HAP-1 (cell line): ENCODE measurements around the gene ZNF718.
"Not testable (repeated sequence)": the region's sequence is repeated elsewhere in the genome, so short reads cannot be mapped to it uniquely, and the experiment has no call there.

Experiments used
- DNase-seq, 2 experiments: peaks; one replicate each; pipeline ENCODE4 v3.0.0-alpha.2; 2016 to 2020; ENCODE audit warnings: low spot score in 2 of 2
- H3K27me3 ChIP-seq: fragments of 250-450 bp; sonication (Bioruptor Pico); 2 replicates; pipeline ENCODE4 v1.5.1; 2020; ENCODE audit warnings: low read depth, mild to moderate bottlenecking, moderate library complexity
- H3K36me3 ChIP-seq: fragments of 250-450 bp; sonication (Bioruptor Pico); replicated peaks from 2 replicates; pipeline ENCODE4 v1.5.1; 2020; ENCODE audit warnings: mild to moderate bottlenecking
- H3K4me1 ChIP-seq: fragments of 250-450 bp; sonication (Bioruptor Pico); 2 replicates; pipeline ENCODE4 v1.5.1; 2020; ENCODE audit warnings: mild to moderate bottlenecking
- H3K4me3 ChIP-seq: fragments of 250-450 bp; sonication (Bioruptor Pico); 2 replicates; pipeline ENCODE4 v1.5.1; 2020; ENCODE audit warnings: mild to moderate bottlenecking, moderate library complexity
- H3K9me3 ChIP-seq: fragments of 250-450 bp; sonication (Bioruptor Pico); 2 replicates; pipeline ENCODE4 v1.5.1; 2020; ENCODE audit warnings: mild to moderate bottlenecking, moderate library complexity
- in situ Hi-C: fragments of 300-500 bp; cut with MboI; formaldehyde crosslinking; loops from 3 replicates; pipeline ENCODE4 v1.14.3; 2020; ENCODE audit warnings: low sequenced_read_pairs, inconsistent platforms, mixed read lengths

The ZNF718 gene

DNA sequence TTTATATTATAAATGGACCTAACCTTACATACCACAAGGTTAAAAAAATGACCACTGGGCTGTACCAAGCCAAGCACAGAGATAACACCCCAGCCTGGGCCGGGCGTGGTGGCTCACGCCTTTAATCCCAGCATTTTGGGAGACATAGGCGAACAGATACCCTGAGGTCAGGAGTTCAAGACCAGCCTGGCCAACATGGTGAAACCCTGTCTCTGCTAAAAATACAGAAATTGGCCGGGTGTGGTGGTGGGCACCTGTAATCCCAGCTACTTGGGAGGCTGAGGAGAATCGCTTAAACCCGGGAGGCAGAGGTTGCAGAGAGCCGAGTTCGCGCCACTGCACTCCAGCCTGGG lies 403 bp upstream of the ZNF718 start:
- H3K27me3 ChIP-seq, H3K4me1 ChIP-seq, DNase-seq, H3K9me3 ChIP-seq, in situ Hi-C loops: not testable (repeated sequence)
- peaks cover 18% of the 10 kb centered on the region; the same call in 1 of the 2 replicates for H3K36me3 ChIP-seq
- H3K4me3 ChIP-seq, result peak overlapping the region; percentile 68

DNA sequence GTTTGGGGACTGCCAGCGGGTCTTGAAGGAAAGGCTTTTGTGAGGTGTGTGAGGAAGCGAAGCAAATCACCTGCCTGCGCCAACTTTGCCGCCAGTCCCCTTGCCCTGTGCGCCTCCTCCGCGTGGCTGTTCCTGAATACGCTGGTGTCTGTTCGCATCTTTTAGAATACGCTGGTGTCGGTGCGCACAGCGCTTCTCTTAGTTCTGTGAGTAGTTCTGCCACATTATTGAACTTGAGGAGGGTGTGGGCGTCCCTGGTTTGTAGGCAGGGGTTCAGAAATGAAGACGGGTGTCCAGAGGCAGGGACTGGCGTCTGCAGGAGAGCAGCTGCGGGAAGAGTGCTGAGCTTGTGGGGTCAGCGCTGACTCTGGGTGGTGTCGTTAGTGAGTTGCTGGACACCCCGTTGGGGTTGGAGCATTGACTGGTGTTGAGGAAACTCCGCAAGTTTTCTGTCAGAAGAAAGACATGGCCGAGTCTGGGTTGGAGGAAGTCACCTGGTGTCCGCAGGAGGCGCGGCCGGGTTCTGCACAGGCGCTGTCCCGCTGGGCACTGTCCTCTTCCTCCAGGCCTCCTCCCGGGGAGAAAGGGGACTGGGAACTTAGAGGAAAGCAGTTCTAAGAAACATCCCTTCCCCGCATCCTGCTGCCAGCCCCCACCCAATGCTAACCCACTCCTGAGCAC lies 930 bp downstream of the ZNF718 start:
- Histone ChIP-seq H3K4me3 (peak overlapping the region; percentile 68), H3K27me3 (no peaks in the 10 kb centered on the region), H3K4me1 (no peaks in the 10 kb centered on the region), H3K36me3 (peaks cover 18% of the 10 kb centered on the region; the same call in 1 of the 2 replicates), H3K9me3 (peaks cover 5% of the 10 kb centered on the region)
- DNase-seq, result peak; percentile 33 to 62
- in situ Hi-C loops, result no loop called here

DNA sequence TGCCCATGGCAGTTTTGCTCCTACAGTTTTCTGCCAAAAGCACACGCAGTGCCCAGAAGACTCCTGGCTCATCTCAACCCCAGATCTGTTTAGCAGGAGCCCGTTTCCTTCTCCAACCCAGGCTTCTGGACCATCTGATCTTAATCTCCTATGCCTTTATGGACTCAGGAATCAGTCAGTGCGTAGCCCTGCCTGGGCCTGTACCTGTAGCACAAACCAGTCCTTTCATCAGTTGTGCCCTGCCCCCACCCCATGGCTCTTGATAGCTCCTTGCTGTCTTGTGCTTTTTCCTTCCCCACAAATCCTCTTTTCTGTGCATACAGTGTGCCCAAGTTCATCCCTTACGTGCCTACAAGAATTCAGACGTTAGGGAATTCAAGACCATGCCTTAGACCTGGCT lies 1.5 kb downstream of the ZNF718 start:
- DNase-seq, result peak in 1 of 2 experiments; percentile 20
- H3K36me3 ChIP-seq, result peaks cover 18% of the 10 kb centered on the region; the same call in 1 of the 2 replicates
- H3K9me3 ChIP-seq, result peaks cover 5% of the 10 kb centered on the region
- H3K4me1 ChIP-seq, result no peaks in the 10 kb centered on the region
- H3K4me3 ChIP-seq, result peak overlapping the region; percentile 68
- in situ Hi-C loops, result no loop called here
- H3K27me3 ChIP-seq, result no peaks in the 10 kb centered on the region

DNA sequence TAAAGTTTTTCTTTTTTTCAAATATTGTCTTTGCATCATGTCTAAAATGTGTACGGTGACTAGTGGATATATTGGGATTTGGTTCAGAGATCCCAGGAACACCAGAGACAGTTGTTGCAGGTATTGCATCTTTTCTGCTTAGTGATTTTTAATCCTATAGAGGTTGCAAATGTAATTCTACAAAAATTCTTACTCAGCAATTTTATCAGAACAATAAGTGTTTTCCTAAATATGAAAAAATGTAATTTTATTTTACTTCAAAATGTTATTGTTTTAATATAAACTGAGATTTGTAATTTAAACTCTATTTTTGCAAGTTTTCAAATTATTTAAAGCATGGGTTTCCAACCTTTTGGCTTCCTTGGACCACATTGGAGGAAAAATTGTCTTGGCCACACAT lies 8.2 kb downstream of the ZNF718 start:
- Histone ChIP-seq H3K36me3 (peaks cover 42% of the 10 kb centered on the region), H3K27me3 (no peaks in the 10 kb centered on the region), H3K4me3 (no peak overlapping the region), H3K4me1 (no peaks in the 10 kb centered on the region), H3K9me3 (peaks cover 10% of the 10 kb centered on the region; the same call in 1 of the 2 replicates)
- in situ Hi-C loops, result no loop called here
- no peak for DNase-seq

DNA sequence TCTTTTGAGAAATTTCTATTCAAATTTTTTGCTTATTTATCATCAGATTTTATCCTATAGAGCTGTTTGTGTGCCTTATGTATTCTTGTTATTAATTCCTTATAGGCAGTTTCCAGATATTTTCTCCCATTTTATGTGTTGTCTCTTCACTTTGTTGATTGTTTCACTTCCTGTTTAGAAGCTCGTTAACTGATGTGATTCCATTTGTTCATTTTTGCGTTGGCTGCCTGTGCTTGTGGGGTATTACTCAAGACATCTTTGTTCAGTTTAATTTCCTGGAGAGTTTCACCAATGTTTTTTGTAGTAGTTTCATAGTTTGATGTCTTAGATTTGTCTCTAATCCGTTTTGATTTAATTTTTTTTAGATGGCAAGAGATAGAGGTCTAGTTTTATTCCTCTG lies 14.6 kb downstream of the ZNF718 start:
- Histone ChIP-seq H3K27me3 (no peaks in the 10 kb centered on the region), H3K4me3 (no peak overlapping the region), H3K4me1 (no peaks in the 10 kb centered on the region), H3K36me3 (peaks cover 67% of the 10 kb centered on the region), H3K9me3 (peaks cover 33% of the 10 kb centered on the region)
- in situ Hi-C loops, result no loop called here
- no peak for DNase-seq

DNA sequence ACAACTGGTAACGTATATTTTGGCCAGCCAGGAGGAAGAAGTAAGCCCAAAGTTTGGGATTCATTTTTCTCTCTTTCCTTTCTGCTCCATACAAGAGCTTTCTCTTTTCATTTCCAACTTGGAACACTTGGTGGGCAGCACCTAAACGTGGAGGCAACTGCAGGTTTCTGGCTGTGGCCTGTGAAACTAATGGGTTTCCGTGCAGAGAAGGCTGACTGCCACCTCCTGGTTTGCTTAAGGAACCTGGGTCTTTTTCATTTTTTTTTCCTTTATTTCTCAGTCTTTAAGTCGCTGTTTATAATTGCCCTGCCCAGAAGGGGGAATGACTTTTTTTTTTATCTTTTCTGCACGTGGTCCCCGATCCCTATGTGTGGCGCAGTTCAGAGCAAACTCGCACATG lies 15.4 kb downstream of the ZNF718 start:
- no peak for DNase-seq
- peaks cover 59% of the 10 kb centered on the region for H3K36me3 ChIP-seq
- in situ Hi-C loops, result no loop called here
- no peaks in the 10 kb centered on the region for H3K27me3 ChIP-seq
- H3K4me1 ChIP-seq, result no peaks in the 10 kb centered on the region
- H3K4me3 ChIP-seq, result no peak overlapping the region
- H3K9me3 ChIP-seq, result peaks cover 29% of the 10 kb centered on the region

DNA sequence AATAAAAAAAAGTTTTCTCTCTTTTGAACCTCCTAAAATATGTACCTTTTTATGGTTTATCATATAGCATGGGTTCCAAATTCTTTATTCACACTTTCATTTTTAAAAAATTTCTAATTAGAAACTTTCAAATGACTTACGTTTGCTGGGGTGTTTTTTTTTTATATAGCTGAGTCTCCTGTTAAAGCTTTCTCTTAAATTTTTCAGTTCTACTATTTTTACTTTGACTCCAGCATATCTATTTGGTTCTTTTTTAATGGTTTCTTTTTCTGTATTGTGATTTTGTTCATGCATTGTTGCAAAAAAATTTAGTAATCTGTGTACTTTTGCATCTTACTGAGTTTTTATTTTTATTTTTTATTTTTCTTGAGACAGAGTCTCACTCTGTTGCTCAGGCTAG lies 22.3 kb downstream of the ZNF718 start:
- Histone ChIP-seq H3K4me3 (no peak overlapping the region), H3K36me3 (peaks cover 8% of the 10 kb centered on the region), H3K27me3 (no peaks in the 10 kb centered on the region), H3K9me3 (peaks cover 14% of the 10 kb centered on the region; the same call in 1 of the 2 replicates), H3K4me1 (no peaks in the 10 kb centered on the region)
- in situ Hi-C loops, result no loop called here
- no peak for DNase-seq

DNA sequence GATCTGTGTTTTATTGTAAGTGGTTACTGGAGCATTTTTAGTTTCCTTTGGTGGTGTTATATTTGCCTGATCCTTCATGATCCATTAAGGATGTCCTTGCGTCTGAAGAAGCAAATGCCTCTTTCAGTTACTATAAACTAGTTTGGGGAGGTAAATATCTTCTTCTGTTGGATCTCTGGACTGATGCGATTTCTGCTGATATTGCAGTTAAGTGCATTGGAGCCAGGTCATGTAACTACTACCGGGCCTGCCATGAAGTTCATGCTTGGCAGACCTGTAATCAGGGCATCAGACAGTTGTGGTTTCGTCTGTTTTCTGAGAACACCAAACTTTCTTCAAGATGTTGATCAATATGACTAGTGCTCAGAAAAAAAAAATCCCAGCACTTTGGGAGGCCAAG lies 22.9 kb downstream of the ZNF718 start:
- H3K4me1 ChIP-seq, result no peaks in the 10 kb centered on the region
- H3K27me3 ChIP-seq, result no peaks in the 10 kb centered on the region
- no peak overlapping the region for H3K4me3 ChIP-seq
- peaks cover 11% of the 10 kb centered on the region; the same call in 1 of the 2 replicates for H3K9me3 ChIP-seq
- no peak for DNase-seq
- in situ Hi-C loops, result no loop called here
- peaks cover 8% of the 10 kb centered on the region for H3K36me3 ChIP-seq

DNA sequence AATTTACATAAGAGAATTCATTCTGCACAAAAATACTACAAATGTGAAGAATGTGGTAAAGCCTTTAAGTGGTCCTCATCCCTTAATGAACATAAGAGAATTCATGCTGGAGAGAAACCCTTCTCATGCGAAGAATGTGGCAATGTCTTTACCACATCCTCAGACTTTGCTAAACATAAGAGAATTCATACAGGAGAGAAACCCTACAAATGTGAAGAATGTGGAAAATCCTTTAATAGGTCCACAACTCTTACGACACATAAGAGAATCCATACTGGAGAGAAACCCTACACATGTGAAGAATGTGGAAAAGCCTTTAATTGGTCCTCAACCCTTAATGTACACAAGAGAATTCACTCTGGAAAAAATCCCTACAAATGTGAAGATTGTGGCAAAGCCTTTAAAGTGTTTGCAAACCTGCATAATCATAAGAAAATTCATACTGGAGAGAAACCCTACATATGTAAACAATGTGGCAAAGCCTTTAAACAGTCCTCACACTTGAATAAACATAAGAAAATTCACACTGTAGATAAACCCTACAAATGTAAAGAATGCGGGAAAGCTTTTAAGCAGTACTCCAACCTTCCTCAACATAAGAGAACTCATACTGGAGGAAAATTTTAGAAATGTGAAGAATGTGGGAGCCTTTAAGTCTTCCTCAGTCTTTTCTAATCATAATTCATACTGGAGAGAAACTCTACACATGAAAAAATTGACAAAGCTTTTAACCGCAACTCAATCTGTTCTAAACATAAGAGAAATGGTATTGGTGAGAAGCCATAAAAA lies 37.4 kb downstream of the ZNF718 start:
- Histone ChIP-seq H3K4me3 (no peak overlapping the region), H3K36me3 (no peaks in the 10 kb centered on the region; the same call in 1 of the 2 replicates), H3K9me3 (peaks cover 32% of the 10 kb centered on the region), H3K27me3 (no peaks in the 10 kb centered on the region), H3K4me1 (no peaks in the 10 kb centered on the region)
- in situ Hi-C loops, result no loop called here
- DNase-seq, result no peak

DNA sequence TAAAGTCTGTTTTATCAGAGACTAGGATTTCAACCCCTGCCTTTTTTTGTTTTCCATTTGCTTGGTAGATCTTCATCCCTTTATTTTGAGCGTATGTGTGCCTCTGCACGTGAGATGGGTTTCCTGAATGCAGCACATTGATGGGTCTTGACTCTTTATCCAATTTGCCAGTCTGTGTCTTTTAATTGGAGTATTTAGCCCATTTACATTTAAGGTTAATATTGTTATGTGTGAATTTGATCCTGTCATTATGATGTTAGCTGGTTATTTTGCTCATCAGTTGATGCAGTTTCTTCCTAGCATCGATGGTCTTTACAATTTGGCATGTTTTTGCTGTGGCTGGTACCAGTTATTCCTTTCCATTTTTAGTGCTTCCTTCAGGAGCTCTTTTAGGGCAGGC lies 45.3 kb downstream of the ZNF718 start:
- H3K27me3 ChIP-seq, in situ Hi-C loops, H3K4me1 ChIP-seq, H3K4me3 ChIP-seq, DNase-seq, H3K36me3 ChIP-seq: not testable (repeated sequence)
- H3K9me3 ChIP-seq, result peaks cover 12% of the 10 kb centered on the region; the same call in 1 of the 2 replicates

DNA sequence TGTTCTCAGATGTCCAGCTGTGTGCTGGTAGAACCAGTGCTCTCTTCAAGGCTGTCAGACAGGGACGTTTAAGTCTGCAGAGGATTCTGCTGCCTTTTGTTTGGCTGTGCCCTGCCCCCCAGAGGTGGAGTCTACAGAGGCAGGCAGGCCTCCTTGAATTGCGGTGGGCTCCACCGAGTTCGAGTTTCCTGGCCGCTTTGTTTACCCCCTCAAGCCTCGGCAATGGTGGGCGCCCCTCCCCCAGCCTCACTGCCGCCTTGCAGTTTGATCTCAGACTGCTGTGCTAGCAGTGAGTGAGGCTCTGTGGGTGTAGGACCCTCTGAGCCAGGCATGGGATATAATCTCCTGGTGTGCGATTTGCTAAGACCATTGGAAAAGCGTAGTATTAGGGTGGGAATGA lies 47.0 kb downstream of the ZNF718 start:
- in situ Hi-C loops, H3K4me1 ChIP-seq, H3K27me3 ChIP-seq, H3K36me3 ChIP-seq, DNase-seq, H3K4me3 ChIP-seq: not testable (repeated sequence)
- H3K9me3 ChIP-seq, result peaks cover 12% of the 10 kb centered on the region; the same call in 1 of the 2 replicates

DNA sequence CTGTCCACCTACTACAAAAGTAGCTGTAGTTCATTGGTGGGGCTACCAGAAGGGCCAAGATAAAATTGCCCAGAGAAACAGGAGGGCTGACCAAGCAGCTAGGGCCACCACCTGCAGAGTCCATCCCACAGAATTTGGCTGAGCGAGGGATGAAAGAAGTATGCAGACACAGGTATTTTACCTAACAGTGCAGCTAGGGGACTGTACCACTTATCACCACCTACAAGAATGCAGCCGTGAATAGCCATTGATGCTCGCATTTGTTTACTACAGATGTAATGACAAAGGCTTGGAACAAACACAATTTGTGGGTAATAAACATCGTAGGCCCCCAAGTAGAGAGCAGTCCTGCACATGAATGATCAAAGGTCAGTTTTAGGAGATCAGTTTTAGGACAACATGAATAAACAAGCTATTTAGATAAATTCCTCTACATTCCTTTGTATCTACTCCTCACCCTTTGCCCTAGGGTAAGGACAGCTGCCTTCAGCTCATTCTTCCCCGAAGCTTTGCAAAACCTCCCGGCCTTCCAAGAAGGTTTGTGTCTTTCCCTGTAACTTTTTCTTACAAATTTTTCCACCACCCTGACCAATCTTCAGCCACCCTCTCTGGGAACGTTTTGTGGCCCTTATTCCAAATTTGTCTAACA lies 49.5 kb downstream of the ZNF718 start:
- in situ Hi-C loops, result no loop called here
- Histone ChIP-seq H3K27me3 (no peaks in the 10 kb centered on the region), H3K36me3 (no peaks in the 10 kb centered on the region), H3K4me3 (no peak overlapping the region), H3K9me3 (peaks cover 6% of the 10 kb centered on the region; the same call in 1 of the 2 replicates), H3K4me1 (no peaks in the 10 kb centered on the region)
- no peak for DNase-seq

DNA sequence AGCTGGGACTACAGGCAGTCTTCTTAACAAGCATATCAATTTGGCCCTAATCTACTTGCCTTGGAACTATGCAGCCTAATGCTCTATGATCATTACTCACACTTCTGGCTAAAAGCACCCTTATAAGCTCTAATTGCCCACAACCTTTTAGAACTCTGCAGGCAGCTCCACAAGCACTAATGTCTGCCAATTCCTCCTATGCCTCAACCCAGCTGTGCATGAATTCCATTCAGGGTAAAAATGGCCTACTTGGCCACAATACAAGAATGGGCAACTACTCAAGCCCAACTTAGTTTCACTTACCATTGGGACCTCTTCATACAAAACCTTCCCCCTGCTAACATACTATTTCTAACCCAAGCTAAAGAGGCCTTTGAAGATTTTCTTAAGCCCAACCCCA lies 51.7 kb downstream of the ZNF718 start:
- Histone ChIP-seq H3K9me3 (peaks cover 8% of the 10 kb centered on the region; the same call in 1 of the 2 replicates), H3K4me3 (no peak overlapping the region), H3K27me3 (no peaks in the 10 kb centered on the region), H3K36me3 (no peaks in the 10 kb centered on the region), H3K4me1 (no peaks in the 10 kb centered on the region)
- in situ Hi-C loops, result no loop called here
- no peak for DNase-seq

DNA sequence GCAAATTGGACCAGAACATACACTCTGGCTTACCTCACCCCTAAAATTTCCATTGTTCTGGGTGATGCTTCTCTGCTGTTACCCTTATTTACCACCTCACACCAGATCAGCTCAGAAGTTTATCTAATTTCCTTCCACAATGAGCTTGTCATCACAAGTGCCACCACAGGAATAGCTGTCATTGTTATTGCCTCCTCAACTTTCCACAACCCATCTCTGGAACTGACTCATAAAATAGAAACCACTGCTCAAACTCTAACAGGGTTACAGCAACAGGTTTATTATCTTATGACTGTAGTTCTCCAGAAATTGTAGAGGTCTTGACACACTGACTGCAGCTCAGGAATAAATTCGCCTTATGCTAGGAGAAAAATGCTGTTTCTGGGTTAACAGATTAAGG lies 52.7 kb downstream of the ZNF718 start:
- H3K4me3 ChIP-seq, result no peak overlapping the region
- in situ Hi-C loops, result no loop called here
- no peaks in the 10 kb centered on the region for H3K36me3 ChIP-seq
- no peak for DNase-seq
- H3K4me1 ChIP-seq, result no peaks in the 10 kb centered on the region
- H3K27me3 ChIP-seq, result no peaks in the 10 kb centered on the region
- peaks cover 8% of the 10 kb centered on the region; the same call in 1 of the 2 replicates for H3K9me3 ChIP-seq
